HFFc6 (cell line): ENCODE measurements around the gene LRRC15. TPM values are rescaled to one million over a fixed set of nuclear protein-coding genes. Genes with fewer than 3 reads are reported as not detected.

ENCODE experiments used
- DNase-seq: peaks from one replicate; pipeline ENCODE4 v3.0.0-alpha.2; 2018
- H3K27ac Mint-ChIP-seq: 2 replicates; pipeline ENCODE4 v1.8.0; 2020; ENCODE audit warnings: mild to moderate bottlenecking, mixed read lengths
- H3K27me3 Mint-ChIP-seq: 2 replicates; pipeline ENCODE4 v1.8.0; 2021; ENCODE audit warnings: mild to moderate bottlenecking, moderate library complexity, mixed read lengths; ENCODE audit not compliant: insufficient read depth
- H3K36me3 Mint-ChIP-seq: 2 replicates; pipeline ENCODE4 v1.8.0; 2021; ENCODE audit warnings: low read depth, mixed read lengths
- H3K4me1 Mint-ChIP-seq: 2 replicates; pipeline ENCODE4 v1.8.0; 2020; ENCODE audit warnings: low read depth, mixed read lengths
- H3K4me3 Mint-ChIP-seq: 2 replicates; pipeline ENCODE4 v1.8.0; 2020; ENCODE audit warnings: mild to moderate bottlenecking, moderate library complexity, mixed read lengths
- H3K9me3 Mint-ChIP-seq: 2 replicates; pipeline ENCODE4 v1.8.0; 2020; ENCODE audit warnings: mild to moderate bottlenecking, mixed read lengths
- total RNA-seq, 6 experiments: library from RNA; stranded (reverse); fragmentation: NEBNext Ultra II Directional; extraction: Animal tissue kit (Norgen Biotek cat#: 25700); gene quantifications; 2 replicates in 1 of 6; 3 replicates in 5 of 6; pipeline ENCODE4 v1.2.3, GENCODE V29; 2021
- TF ChIP-seq, protein P1 (sequence below): fragments of 200-600 bp; sonication (generic); IDR thresholded peaks from 2 replicates; pipeline ENCODE4 v1.5.0; 2021; ENCODE audit warnings: antibody characterized with exemption, mild to moderate bottlenecking

The LRRC15 gene
- total RNA-seq, 6 experiments from 2014 or later, result 130 to 211 (median 176) TPM

DNA sequence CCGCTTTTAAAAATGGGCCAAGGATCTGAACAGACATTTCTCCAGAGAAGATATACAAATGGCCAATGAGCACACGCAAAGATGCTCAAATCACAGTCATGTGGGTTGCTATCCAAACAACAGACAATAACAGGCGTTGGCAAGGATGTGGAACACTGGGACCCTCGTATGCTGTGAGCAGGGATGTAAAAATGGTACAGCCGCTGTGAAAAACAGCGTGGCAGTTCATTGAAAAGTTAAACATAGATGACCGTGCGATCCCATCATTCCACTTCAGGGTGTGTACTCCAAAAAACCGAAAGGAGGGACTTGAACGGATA, 6.7 kb upstream of the LRRC15 start:
- Mint-ChIP-seq H3K4me1 (peaks cover 28% of the 10 kb centered on the region), H3K27me3 (peaks cover 3% of the 10 kb centered on the region), H3K9me3 (no peaks in the 10 kb centered on the region), H3K36me3 (no peaks in the 10 kb centered on the region), H3K4me3 (no peak overlapping the region), H3K27ac (no peak overlapping the region)
- TF ChIP-seq, protein P1, sequence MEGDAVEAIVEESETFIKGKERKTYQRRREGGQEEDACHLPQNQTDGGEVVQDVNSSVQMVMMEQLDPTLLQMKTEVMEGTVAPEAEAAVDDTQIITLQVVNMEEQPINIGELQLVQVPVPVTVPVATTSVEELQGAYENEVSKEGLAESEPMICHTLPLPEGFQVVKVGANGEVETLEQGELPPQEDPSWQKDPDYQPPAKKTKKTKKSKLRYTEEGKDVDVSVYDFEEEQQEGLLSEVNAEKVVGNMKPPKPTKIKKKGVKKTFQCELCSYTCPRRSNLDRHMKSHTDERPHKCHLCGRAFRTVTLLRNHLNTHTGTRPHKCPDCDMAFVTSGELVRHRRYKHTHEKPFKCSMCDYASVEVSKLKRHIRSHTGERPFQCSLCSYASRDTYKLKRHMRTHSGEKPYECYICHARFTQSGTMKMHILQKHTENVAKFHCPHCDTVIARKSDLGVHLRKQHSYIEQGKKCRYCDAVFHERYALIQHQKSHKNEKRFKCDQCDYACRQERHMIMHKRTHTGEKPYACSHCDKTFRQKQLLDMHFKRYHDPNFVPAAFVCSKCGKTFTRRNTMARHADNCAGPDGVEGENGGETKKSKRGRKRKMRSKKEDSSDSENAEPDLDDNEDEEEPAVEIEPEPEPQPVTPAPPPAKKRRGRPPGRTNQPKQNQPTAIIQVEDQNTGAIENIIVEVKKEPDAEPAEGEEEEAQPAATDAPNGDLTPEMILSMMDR, result no peak
- DNase-seq, result no peak

DNA sequence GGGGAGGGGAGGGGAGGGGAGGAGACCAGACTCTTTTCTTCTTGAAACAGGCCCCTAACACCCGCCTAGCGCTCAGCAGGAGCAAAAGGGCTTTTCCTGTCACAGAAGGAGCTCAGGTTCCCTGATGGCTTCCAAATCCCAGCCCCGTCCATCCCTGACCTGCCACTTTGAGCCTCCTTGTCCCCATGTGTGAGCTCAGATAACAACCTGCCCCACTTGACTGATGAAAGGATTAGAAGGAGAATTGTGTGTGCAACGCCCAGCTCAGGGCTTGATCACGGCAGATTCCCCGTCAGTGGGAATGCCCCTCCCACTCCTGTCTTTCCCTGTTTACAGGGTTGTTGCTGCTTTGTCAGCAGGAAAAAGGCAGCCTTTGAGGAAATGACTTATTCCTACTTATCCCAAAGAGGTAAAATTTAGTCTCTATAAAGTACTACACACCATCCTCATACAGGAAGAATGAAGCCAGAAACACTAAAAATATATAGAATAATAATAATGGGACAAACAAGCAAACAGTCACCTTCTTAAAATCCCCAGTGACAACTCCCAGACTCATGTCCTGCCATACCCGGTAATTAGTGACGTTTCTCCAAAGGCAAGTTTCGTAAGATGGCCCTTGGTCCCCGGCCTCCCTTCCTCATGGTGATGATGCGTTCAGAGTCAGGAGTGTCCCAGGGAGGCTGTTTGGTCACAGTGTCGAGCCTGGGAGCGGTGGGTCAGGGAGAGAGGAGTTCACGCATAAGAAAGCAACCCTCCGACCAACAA, 6.1 kb upstream of the LRRC15 start:
- DNase-seq, result no peak
- H3K9me3 Mint-ChIP-seq, result no peaks in the 10 kb centered on the region
- H3K36me3 Mint-ChIP-seq, result no peaks in the 10 kb centered on the region
- H3K4me1 Mint-ChIP-seq, result peaks cover 31% of the 10 kb centered on the region
- H3K27ac Mint-ChIP-seq, result peak overlapping the region; percentile 29; the same call in 1 of the 2 replicates
- H3K27me3 Mint-ChIP-seq, result peaks cover 3% of the 10 kb centered on the region
- H3K4me3 Mint-ChIP-seq, result no peak overlapping the region
- TF ChIP-seq, protein P1, result no peak

DNA sequence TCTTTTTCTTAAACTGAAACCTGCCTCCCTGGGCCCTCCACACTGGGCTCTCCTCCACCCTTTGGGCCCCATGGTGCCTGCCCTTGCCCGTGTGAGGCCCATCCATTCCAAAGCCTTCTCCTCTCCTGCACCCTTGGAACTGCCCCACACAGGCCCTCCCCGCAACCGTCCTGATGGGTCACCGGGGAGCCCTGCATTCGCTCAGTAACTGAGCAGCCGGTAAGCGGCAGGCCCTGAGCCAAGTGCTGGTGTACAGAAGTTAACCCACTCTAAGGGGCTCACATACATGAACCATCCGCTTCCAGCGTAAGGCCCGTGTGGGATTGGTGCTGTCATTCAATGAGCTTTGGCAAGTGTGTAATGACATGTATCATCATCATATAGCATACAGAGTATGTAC, 5.4 kb upstream of the LRRC15 start:
- TF ChIP-seq, protein P1, result no peak
- Mint-ChIP-seq H3K36me3 (no peaks in the 10 kb centered on the region), H3K4me1 (peaks cover 38% of the 10 kb centered on the region), H3K27me3 (no peaks in the 10 kb centered on the region; the same call in 1 of the 2 replicates), H3K4me3 (no peak overlapping the region), H3K9me3 (no peaks in the 10 kb centered on the region), H3K27ac (no peak overlapping the region)
- DNase-seq, result no peak

DNA sequence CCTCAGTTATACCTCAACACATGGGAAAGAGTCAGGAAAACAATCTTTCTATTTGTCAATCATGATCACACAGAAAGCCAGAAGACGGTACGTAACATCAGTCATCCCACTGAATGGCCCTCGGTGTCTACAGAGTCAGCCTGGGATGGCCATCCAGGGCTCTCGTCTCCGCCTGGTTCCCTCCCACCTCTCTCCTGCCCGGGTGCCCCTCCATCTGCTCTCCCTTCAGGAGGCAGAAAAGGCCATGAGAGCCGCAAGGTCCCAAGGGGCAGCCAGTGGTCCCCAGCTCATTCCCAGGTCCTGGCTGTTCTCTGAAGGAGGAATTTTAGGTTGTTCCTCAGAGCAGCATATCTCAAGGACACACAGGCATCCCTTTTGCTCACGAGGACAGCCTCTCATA, 4.4 kb upstream of the LRRC15 start:
- Mint-ChIP-seq H3K36me3 (no peaks in the 10 kb centered on the region), H3K4me1 (peaks cover 49% of the 10 kb centered on the region), H3K27me3 (no peaks in the 10 kb centered on the region; the same call in 1 of the 2 replicates), H3K27ac (no peak overlapping the region), H3K4me3 (no peak overlapping the region), H3K9me3 (no peaks in the 10 kb centered on the region)
- TF ChIP-seq, protein P1, result no peak
- DNase-seq, result no peak

DNA sequence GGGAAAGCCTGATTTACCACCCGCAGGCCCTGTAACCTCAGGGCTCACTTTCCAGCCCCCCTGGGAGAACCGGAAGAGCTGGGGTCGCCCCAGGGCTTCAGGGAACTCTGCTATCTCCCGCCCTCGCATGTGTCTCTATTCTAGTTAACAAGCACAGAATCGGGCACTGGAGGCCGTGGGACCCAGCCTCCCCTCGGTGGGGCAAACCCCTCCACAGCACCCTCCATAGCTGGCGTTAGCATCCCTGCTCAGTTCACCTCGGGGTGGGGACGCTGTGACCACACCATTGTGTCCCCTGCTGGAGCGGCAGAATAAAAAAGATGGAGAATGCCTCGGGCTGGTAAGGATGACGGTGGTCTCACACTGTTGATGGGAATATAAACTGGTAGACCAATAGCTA, 3.5 kb upstream of the LRRC15 start:
- no peak overlapping the region for H3K27ac Mint-ChIP-seq
- H3K4me3 Mint-ChIP-seq, result no peak overlapping the region
- DNase-seq, result no peak
- peaks cover 57% of the 10 kb centered on the region for H3K4me1 Mint-ChIP-seq
- H3K9me3 Mint-ChIP-seq, result no peaks in the 10 kb centered on the region
- TF ChIP-seq, protein P1, result no peak
- H3K27me3 Mint-ChIP-seq, result no peaks in the 10 kb centered on the region
- no peaks in the 10 kb centered on the region for H3K36me3 Mint-ChIP-seq
